Endothelial cell of umbilical vein (primary cell): ENCODE measurements around the gene TPCN2. TPM values are rescaled to one million over a fixed set of nuclear protein-coding genes. Genes with fewer than 3 reads are reported as not detected.
A peak's percentile ranks its signal among the peaks of the same experiment; 100 is the strongest.

Experiments
- BruUV-seq: library from RNA; stranded (reverse); fragments of 400-500 nt; replicated peaks from 2 replicates; lab custom pipeline; 2021; lab: Mats Ljungman, UMichigan
- CTCF ChIA-PET: fragments of 300-600, 350-600 bp; sonication (Branson Sonifier 250); formaldehyde crosslinking; loops from one replicate; lab custom pipeline; 2021; ENCODE audit warnings: antibody characterized with exemption, inconsistent platforms; lab: Charles Lee
- POLR2A ChIA-PET: fragments of 300-600, 350-600 bp; sonication (Branson Sonifier 250); formaldehyde crosslinking; loops from one replicate; lab custom pipeline; 2021; ENCODE audit warnings: antibody characterized with exemption, inconsistent platforms; lab: Charles Lee
- DNase-seq: peaks from one replicate; pipeline ENCODE4 v3.0.0-alpha.2; 2011; ENCODE audit warnings: low read depth, low spot score
- FAIRE-seq: peaks from 2 replicates; lab custom pipeline; 2011; peaks lifted over from hg19 to GRCh38; lab: Jason Lieb, UNC
- H2AFZ ChIP-seq: 2 replicates; pipeline ENCODE4 v1.6.0; 2012; ENCODE audit warnings: low read depth, low read length, control low read depth, inconsistent platforms
- H3K27ac ChIP-seq: 2 replicates; pipeline ENCODE4 v1.5.1; 2011; ENCODE audit warnings: low read depth, mild to moderate bottlenecking, control low read depth, low read length, moderate library complexity; ENCODE audit not compliant: insufficient read depth
- H3K27me3 ChIP-seq, 2 experiments: 2 replicates each; pipeline versions ENCODE4 v1.6.0 to v1.6.1; 2011; ENCODE audit warnings: low read length in 2 of 2, mixed read lengths in 1 of 2; ENCODE audit not compliant: control insufficient read depth in 2 of 2, insufficient read depth in 2 of 2
- H3K36me3 ChIP-seq, 2 experiments: 2 replicates in 1 of 2; 3 replicates in 1 of 2; pipeline ENCODE4 v1.5.1; 2011; ENCODE audit warnings: low read length in 2 of 2, mild to moderate bottlenecking in 1 of 2, moderate library complexity in 1 of 2; ENCODE audit not compliant: control insufficient read depth in 2 of 2, insufficient read depth in 2 of 2; ENCODE audit errors: extremely low read depth in 1 of 2
- H3K4me1 ChIP-seq: 3 replicates; pipeline ENCODE4 v1.5.1; 2011; ENCODE audit warnings: mild to moderate bottlenecking, low read length; ENCODE audit not compliant: control insufficient read depth, insufficient read depth; ENCODE audit errors: extremely low read depth
- H3K4me2 ChIP-seq: 2 replicates; pipeline ENCODE4 v1.6.1; 2011; ENCODE audit warnings: low read length, control low read depth, mixed read lengths; ENCODE audit not compliant: insufficient read depth
- H3K4me3 ChIP-seq, 3 experiments: fragments of 200-600 bp in 1 of 3; sonication (generic), shearing (Covaris generic) in 1 of 3; replicated peaks in 1 of 3; 2 replicates each; pipeline ENCODE4 v1.5.1; 2011 to 2016; ENCODE audit warnings: control low read depth in 3 of 3, low read length in 3 of 3, mild to moderate bottlenecking in 2 of 3, inconsistent platforms in 1 of 3, low read depth in 1 of 3, moderate library complexity in 1 of 3; ENCODE audit not compliant: insufficient read depth in 1 of 3
- H3K79me2 ChIP-seq: 2 replicates; pipeline ENCODE4 v1.6.0; 2012; ENCODE audit warnings: low read length, inconsistent platforms; ENCODE audit not compliant: control insufficient read depth, insufficient read depth
- H3K9ac ChIP-seq: replicated peaks from 2 replicates; pipeline ENCODE3; 2011; ENCODE audit warnings: low read length, control low read depth; ENCODE audit not compliant: insufficient read depth; ENCODE audit errors: extremely low read depth
- H3K9me1 ChIP-seq: replicated peaks from 3 replicates; pipeline ENCODE4 v1.6.0; 2011; ENCODE audit warnings: mild to moderate bottlenecking, low read length; ENCODE audit not compliant: control insufficient read depth, insufficient read depth; ENCODE audit errors: extremely low read depth
- H3K9me3 ChIP-seq: replicated peaks from 2 replicates; pipeline ENCODE4 v1.5.1; 2012; ENCODE audit warnings: low read length, inconsistent platforms; ENCODE audit not compliant: control insufficient read depth, insufficient read depth
- H4K20me1 ChIP-seq: replicated peaks from 2 replicates; pipeline ENCODE3; 2011; ENCODE audit warnings: mild to moderate bottlenecking, low read length; ENCODE audit not compliant: control insufficient read depth, insufficient read depth; ENCODE audit errors: extremely low read depth
- CTCF ChIP-seq, 2 donors: IDR thresholded peaks; 1 replicate in 1 of 2; 2 replicates in 1 of 2; pipeline ENCODE4 v1.5.1; 2011; ENCODE audit warnings: low read length in 2 of 2, mild to moderate bottlenecking in 2 of 2, moderate library complexity in 2 of 2, control low read depth in 1 of 2, inconsistent platforms in 1 of 2, low read depth in 1 of 2; ENCODE audit not compliant: insufficient read depth in 1 of 2; ENCODE audit errors: extremely low read depth in 1 of 2
- EZH2 ChIP-seq: IDR thresholded peaks from 2 replicates; pipeline ENCODE4 v1.6.1; 2012; ENCODE audit warnings: borderline replicate concordance, low read depth, mild to moderate bottlenecking, moderate library complexity, low read length, inconsistent platforms; ENCODE audit not compliant: severe bottlenecking
- FOS ChIP-seq: IDR thresholded peaks from 2 replicates; pipeline ENCODE4 v1.6.1; 2011; ENCODE audit warnings: mild to moderate bottlenecking, low read length, moderate library complexity, borderline replicate concordance; ENCODE audit not compliant: insufficient read depth
- MAX ChIP-seq: IDR thresholded peaks from 2 replicates; pipeline ENCODE4 v1.6.1; 2011; ENCODE audit not compliant: insufficient read depth, insufficient read length
- MYC ChIP-seq: IDR thresholded peaks from one replicate; pipeline ENCODE4 v1.6.1; 2011; ENCODE audit warnings: mild to moderate bottlenecking, low read depth, low read length
- POLR2A ChIP-seq: IDR thresholded peaks from 2 replicates; pipeline ENCODE4 v1.6.1; 2012; ENCODE audit warnings: low read depth, mild to moderate bottlenecking, control low read depth, low read length
- POLR2AphosphoS5 ChIP-seq: IDR thresholded peaks from 2 replicates; pipeline ENCODE4 v1.6.1; 2012; ENCODE audit warnings: low read depth, mild to moderate bottlenecking, control low read depth, low read length, moderate library complexity; ENCODE audit not compliant: insufficient read depth
- dilution Hi-C: fragments of 300-500 bp; cut with MboI; formaldehyde crosslinking; loops from one replicate; pipeline ENCODE4 v1.15.0; 2019; ENCODE audit warnings: low sequenced_read_pairs; ENCODE audit not compliant: extremely low pct_ligation_motif_present
- intact Hi-C: fragments of 100-400 bp; cut with micrococcal nuclease; formaldehyde crosslinking; loops from one replicate; pipeline ENCODE4 v1.10.0; 2022
- polyA plus RNA-seq, 4 experiments: library from polyadenylated mRNA; depleted of rRNA in 3 of 4; stranded (reverse) in 3 of 4; unstranded in 1 of 4; fragments of >200 nt; gene quantifications; 2 replicates each; pipeline versions ENCODE4 v1.2.1 to v1.2.3, GENCODE V29; 2011 to 2012; ENCODE audit warnings: missing spikeins in 1 of 4
- total RNA-seq: library from RNA; stranded (reverse); gene quantifications from 2 replicates; pipeline ENCODE4 v1.2.3, GENCODE V29; 2021

Gene TPCN2
- total and polyA plus RNA-seq, 2 donors (not counting 3 experiments of a cell fraction or from before 2014, with no cell fraction given): 10.3 to 13.4 TPM

- no peaks in the 10 kb centered on the region for H3K27me3 ChIP-seq
- H3K36me3 ChIP-seq: peaks cover 0 to 2% of the 10 kb centered on the region in 2 experiments
- ChIA-PET CTCF (interaction anchor here (1.9 kb wide), 1 partner anchor 11 kb away, joined by 5 read pairs; no protein-coding TSS in a partner anchor), POLR2A (no interaction called here)
- H3K9me1 ChIP-seq: no peaks in the 10 kb centered on the region
- no peak overlapping the region for H2AFZ ChIP-seq
- H4K20me1 ChIP-seq: no peaks in the 10 kb centered on the region
- no TSS peak for BruUV-seq
- H3K4me2 ChIP-seq: no peak overlapping the region
- DNase-seq (no peak), FAIRE-seq (no peak)
- intact Hi-C loops: loop anchor here (5.0 to 10.0 kb wide), 2 partner anchors 128 to 181 kb away; partner anchors contain the start of genes IGHMBP2 and MRPL21
- TF ChIP-seq POLR2AphosphoS5 (no peak), EZH2 (no peak), FOS (no peak)
- dilution Hi-C loops: no loop called here
- no peak overlapping the region for H3K9ac ChIP-seq
- no peak overlapping the region for H3K4me3 ChIP-seq
- H3K9me3 ChIP-seq: no peaks in the 10 kb centered on the region
- H3K27ac ChIP-seq: no peak overlapping the region
- H3K79me2 ChIP-seq: no peaks in the 10 kb centered on the region
- H3K4me1 ChIP-seq: no peaks in the 10 kb centered on the region
Observed at GRCh38 chr11:69085490-69086095, 36.9 kb downstream of the TPCN2 start.

DNA sequence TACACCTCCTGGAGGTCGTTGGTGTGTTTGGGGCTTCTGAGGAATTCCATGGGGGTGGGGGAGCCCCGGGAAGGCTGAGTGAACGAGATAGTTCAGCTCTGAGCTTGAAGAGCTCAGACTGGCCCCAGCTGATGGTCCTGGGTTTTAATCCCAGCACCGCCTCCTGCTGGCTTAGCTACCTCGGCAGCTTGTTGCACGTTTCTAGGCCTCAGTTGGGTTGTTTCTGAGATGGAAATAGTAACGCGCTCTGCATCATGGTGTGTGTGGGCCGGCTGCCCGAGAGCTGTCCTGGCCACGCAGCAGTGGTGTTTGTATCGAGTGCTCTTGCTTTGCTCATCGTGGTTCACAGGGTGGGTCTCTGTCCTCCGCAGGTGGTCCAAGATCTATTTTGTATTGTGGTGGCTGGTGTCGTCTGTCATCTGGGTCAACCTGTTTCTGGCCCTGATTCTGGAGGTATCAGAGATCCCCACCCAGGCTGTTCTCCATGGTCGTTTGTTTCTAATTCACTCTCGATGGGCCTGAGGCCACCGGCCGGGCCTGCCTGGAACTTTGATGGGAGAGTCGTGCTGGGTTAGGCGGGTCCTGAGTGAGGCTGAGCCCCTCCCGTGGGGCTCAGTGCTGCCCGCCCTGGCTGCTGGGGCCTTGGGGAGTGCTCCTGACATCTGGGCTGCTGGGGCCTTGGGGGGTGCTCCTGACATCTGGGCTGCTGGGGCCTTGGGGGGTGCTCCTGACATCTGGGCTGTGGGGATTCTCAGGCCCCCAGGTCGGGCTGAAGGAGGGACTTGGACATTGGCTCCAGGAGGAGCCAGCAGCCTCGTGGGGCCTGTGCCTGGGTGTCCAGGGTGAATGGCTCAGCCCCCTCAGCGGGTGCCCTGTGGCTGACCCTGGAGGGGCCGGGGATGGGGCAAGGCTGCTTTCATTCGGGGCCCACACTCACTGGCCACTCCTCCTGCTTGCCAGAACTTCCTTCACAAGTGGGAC lies 37.7 kb downstream of the TPCN2 start:
- DNase-seq: no peak
- no peak overlapping the region for H3K9ac ChIP-seq
- CTCF ChIA-PET: interaction anchor here (1.5 to 1.9 kb wide), 2 partner anchors 11 to 454 kb away, joined by 5 to 8 read pairs; no protein-coding TSS in a partner anchor

More for the DNA sequence above, 37.7 kb downstream of the TPCN2 start:
- dilution Hi-C loops: no loop called here
- no peak for TF ChIP-seq MYC
- TF ChIP-seq POLR2AphosphoS5: no peak
- TF ChIP-seq MAX: no peak
- no peak for TF ChIP-seq POLR2A
- peak in 1 of 2 donors; percentile 1 for TF ChIP-seq CTCF (IDR thresholded peaks at IDR 0.05; ENCODE audit: extremely low read depth in 1 of 2, insufficient read depth in 1 of 2, low read depth in 1 of 2, low read length in 2 of 2)
- Histone ChIP-seq H2AFZ (no peak overlapping the region), H3K4me3 (no peak overlapping the region), H3K9me1 (no peaks in the 10 kb centered on the region), H3K27me3 (no peaks in the 10 kb centered on the region), H3K79me2 (no peaks in the 10 kb centered on the region), H3K4me2 (no peak overlapping the region), H3K9me3 (no peaks in the 10 kb centered on the region), H3K36me3 (peaks cover 0 to 2% of the 10 kb centered on the region in 2 experiments), H3K4me1 (no peaks in the 10 kb centered on the region), H4K20me1 (no peaks in the 10 kb centered on the region), H3K27ac (no peak overlapping the region)
- FAIRE-seq: no peak
- intact Hi-C loops: loop anchor here (5.0 to 10.0 kb wide), 2 partner anchors 129 to 182 kb away; partner anchors contain the start of genes IGHMBP2 and MRPL21
- POLR2A ChIA-PET: no interaction called here
- BruUV-seq: no TSS peak
